Measurements from ENCODE around the gene HS6ST1.

The HS6ST1 gene

GRCh38 chr2:128315122-128315828 is 3.4 kb downstream of the HS6ST1 start:
- peak in 21 of 42 donors; percentile 0 to 39 (median 8) for DNase-seq
- intact Hi-C loops (cut with DNase I), result loop anchor here (10.0 kb wide), 2 partner anchors 80 to 1560 kb away; no protein-coding TSS in a partner anchor

- DNase-seq, result peak in 31 of 42 donors; percentile 1 to 42 (median 11)
- intact Hi-C loops (cut with DNase I), result loop anchor here (5.0 to 10.0 kb wide), 3 partner anchors 80 to 1560 kb away; no protein-coding TSS in a partner anchor
Observed at GRCh38 chr2:128314348-128315121, 4.1 kb downstream of the HS6ST1 start.

GRCh38 chr2:128313931-128314347 is 4.7 kb downstream of the HS6ST1 start:
- intact Hi-C loops (cut with DNase I), result loop anchor here (5.0 to 10.0 kb wide), 3 partner anchors 79 to 1561 kb away; no protein-coding TSS in a partner anchor
- peak in 12 of 42 donors; percentile 1 to 29 (median 8) for DNase-seq

GRCh38 chr2:128313091-128313836 is 5.4 kb downstream of the HS6ST1 start:
- DNase-seq, result peak in 32 of 42 donors; percentile 3 to 43 (median 12)

GRCh38 chr2:128312411-128312810 is 6.3 kb downstream of the HS6ST1 start:
- intact Hi-C loops (cut with DNase I), result loop anchor here (5.0 to 10.0 kb wide), 3 partner anchors 78 to 1562 kb away; no protein-coding TSS in a partner anchor
- DNase-seq, result peak in 17 of 42 donors; percentile 0 to 37 (median 6)

More at GRCh38 chr2:128313091-128313836, 5.4 kb downstream of the HS6ST1 start:
- intact Hi-C loops (cut with DNase I), result loop anchor here (5.0 to 10.0 kb wide), 3 partner anchors 78 to 1562 kb away; no protein-coding TSS in a partner anchor

- peak in 32 of 42 donors; percentile 0 to 44 (median 10) for DNase-seq
- intact Hi-C loops (cut with DNase I), result loop anchor here (5.0 to 10.0 kb wide), 3 partner anchors 77 to 1563 kb away; no protein-coding TSS in a partner anchor
Observed at GRCh38 chr2:128311755-128312341, 6.8 kb downstream of the HS6ST1 start.

- peak in 22 of 42 donors; percentile 2 to 38 (median 9) for DNase-seq
- intact Hi-C loops (cut with DNase I), result loop anchor here (5.0 to 10.0 kb wide), 3 partner anchors 76 to 1564 kb away; no protein-coding TSS in a partner anchor
Observed at GRCh38 chr2:128311216-128311754, 7.4 kb downstream of the HS6ST1 start.

GRCh38 chr2:128310761-128311160 is 7.9 kb downstream of the HS6ST1 start:
- intact Hi-C loops (cut with DNase I), result loop anchor here (5.0 to 10.0 kb wide), 3 partner anchors 76 to 1564 kb away; no protein-coding TSS in a partner anchor
- DNase-seq, result peak in 21 of 42 donors; percentile 0 to 33 (median 8)

- intact Hi-C loops (cut with DNase I), result loop anchor here (5.0 to 10.0 kb wide), 3 partner anchors 75 to 1565 kb away; no protein-coding TSS in a partner anchor
- DNase-seq, result peak in 19 of 42 donors; percentile 0 to 40 (median 6)
Observed at GRCh38 chr2:128310094-128310716, 8.5 kb downstream of the HS6ST1 start.

GRCh38 chr2:128309280-128310093 is 9.2 kb downstream of the HS6ST1 start:
- DNase-seq, result peak in 31 of 42 donors; percentile 13 to 77 (median 53)
- intact Hi-C loops (cut with DNase I), result loop anchor here (5.0 to 10.0 kb wide), 3 partner anchors 75 to 1565 kb away; no protein-coding TSS in a partner anchor

GRCh38 chr2:128308889-128309279 is 9.8 kb downstream of the HS6ST1 start:
- DNase-seq, result peak in 10 of 42 donors; percentile 0 to 18 (median 6)
- intact Hi-C loops (cut with DNase I), result no loop called here

GRCh38 chr2:128308284-128308731 is 10.4 kb downstream of the HS6ST1 start:
- intact Hi-C loops (cut with DNase I), result no loop called here
- peak in 30 of 42 donors; percentile 19 to 71 (median 56) for DNase-seq

- DNase-seq, result peak in 7 of 42 donors; percentile 1 to 10 (median 2)
- intact Hi-C loops (cut with DNase I), result no loop called here
Observed at GRCh38 chr2:128307595-128307994, 11.1 kb downstream of the HS6ST1 start.

- intact Hi-C loops (cut with DNase I), result no loop called here
- peak in 4 of 42 donors; percentile 0 to 11 (median 3) for DNase-seq
Observed at GRCh38 chr2:128306931-128307460, 11.7 kb downstream of the HS6ST1 start.

- intact Hi-C loops (cut with DNase I), result no loop called here
- peak in 3 of 42 donors; percentile 0 to 6 (median 3) for DNase-seq
Observed at GRCh38 chr2:128306081-128306930, 12.4 kb downstream of the HS6ST1 start.
